ENCODE data around the gene CR2.
A peak's percentile ranks its signal among the peaks of the same experiment; 100 is the strongest.
"Not testable (repeated sequence)": the region's sequence is repeated elsewhere in the genome, so short reads cannot be mapped to it uniquely, and the experiment has no call there.

The CR2 gene

GRCh38 chr1:207427832-207428585 is 26.1 kb upstream of the CR2 start:
- WGBS (ENCODE audit: insufficient coverage): no CpG with 5 or more reads among the region's 1 CpG
- Histone ChIP-seq H3K4me3 (ENCODE audit: control insufficient read depth in 1 of 7, extremely low read depth in 1 of 7, insufficient read depth in 4 of 7, low read depth in 2 of 7, low read length in 6 of 7) (no peak overlapping the region), H3K4me1 (ENCODE audit: control extremely low read depth in 1 of 4, control insufficient read depth in 4 of 4, insufficient read depth in 4 of 4, low read length in 3 of 4) (peaks cover 12 to 42% (median 15%) of the 10 kb centered on the region in 4 experiments), H3K9me3 (ENCODE audit: control extremely low read depth in 1 of 5, control insufficient read depth in 4 of 5, insufficient read depth in 2 of 5, low read depth in 1 of 5, low read length in 4 of 5) (peaks cover 0 to 4% (median 0%) of the 10 kb centered on the region in 5 experiments), H3K27me3 (replicated peaks in 2 of 5; ENCODE audit: control insufficient read depth in 4 of 5, insufficient read depth in 5 of 5, low read length in 4 of 5) (no peaks in the 10 kb centered on the region), H3K27ac (ENCODE audit: insufficient read depth in 1 of 2, low read depth in 1 of 2, low read length in 2 of 2, poor library complexity in 1 of 2, severe bottlenecking in 2 of 2) (peak overlapping the region in 1 of 2 experiments; percentile 8), H3K36me3 (ENCODE audit: control insufficient read depth in 4 of 4, insufficient read depth in 4 of 4, low read length in 3 of 4) (no peaks in the 10 kb centered on the region)
- peak in 1 of 3 donors; percentile 48 for DNase-seq
- ChIA-PET CTCF (interaction anchor here (0.6 to 1.4 kb wide), 3 partner anchors 9 to 414 kb away, joined by 3 to 7 read pairs (median 4); no protein-coding TSS in a partner anchor), POLR2A (no interaction called here)

- POLR2A ChIA-PET: no interaction called here
- H3K4me3 ChIP-seq (ENCODE audit: control insufficient read depth in 1 of 7, extremely low read depth in 1 of 7, insufficient read depth in 4 of 7, low read depth in 2 of 7, low read length in 6 of 7): no peak overlapping the region
- DNase-seq: no peak
- no peak overlapping the region for H3K27ac ChIP-seq (ENCODE audit: insufficient read depth in 1 of 2, low read depth in 1 of 2, low read length in 2 of 2, poor library complexity in 1 of 2, severe bottlenecking in 2 of 2)
- H3K4me1 ChIP-seq (ENCODE audit: control extremely low read depth in 1 of 4, control insufficient read depth in 4 of 4, insufficient read depth in 4 of 4, low read length in 3 of 4): peaks cover 12 to 42% (median 15%) of the 10 kb centered on the region in 4 experiments
- H3K36me3 ChIP-seq (ENCODE audit: control insufficient read depth in 4 of 4, insufficient read depth in 4 of 4, low read length in 3 of 4): no peaks in the 10 kb centered on the region
- no peaks in the 10 kb centered on the region for H3K27me3 ChIP-seq (replicated peaks in 2 of 5; ENCODE audit: control insufficient read depth in 4 of 5, insufficient read depth in 5 of 5, low read length in 4 of 5)
- H3K9me3 ChIP-seq (ENCODE audit: control extremely low read depth in 1 of 5, control insufficient read depth in 4 of 5, insufficient read depth in 2 of 5, low read depth in 1 of 5, low read length in 4 of 5): peaks cover 0 to 4% (median 0%) of the 10 kb centered on the region in 5 experiments
- CTCF ChIA-PET: interaction anchor here (1.3 to 1.4 kb wide), 2 partner anchors 10 to 13 kb away, joined by 4 to 7 read pairs; no protein-coding TSS in a partner anchor
- WGBS (ENCODE audit: insufficient coverage): 100% methylated on average over 1 of the region's 2 CpGs
Measured at GRCh38 chr1:207428783-207429182, 25.3 kb upstream of the CR2 start.

- Histone ChIP-seq H3K9me3 (ENCODE audit: control extremely low read depth in 1 of 5, control insufficient read depth in 4 of 5, insufficient read depth in 2 of 5, low read depth in 1 of 5, low read length in 4 of 5) (peaks cover 0 to 4% (median 0%) of the 10 kb centered on the region in 5 experiments), H3K36me3 (ENCODE audit: control insufficient read depth in 4 of 4, insufficient read depth in 4 of 4, low read length in 3 of 4) (no peaks in the 10 kb centered on the region), H3K4me3 (ENCODE audit: control insufficient read depth in 1 of 7, extremely low read depth in 1 of 7, insufficient read depth in 4 of 7, low read depth in 2 of 7, low read length in 6 of 7) (peak overlapping the region in 1 of 7 experiments; percentile 17), H3K27me3 (replicated peaks in 2 of 5; ENCODE audit: control insufficient read depth in 4 of 5, insufficient read depth in 5 of 5, low read length in 4 of 5) (no peaks in the 10 kb centered on the region), H3K27ac (ENCODE audit: insufficient read depth in 1 of 2, low read depth in 1 of 2, low read length in 2 of 2, poor library complexity in 1 of 2, severe bottlenecking in 2 of 2) (no peak overlapping the region), H3K4me1 (ENCODE audit: control extremely low read depth in 1 of 4, control insufficient read depth in 4 of 4, insufficient read depth in 4 of 4, low read length in 3 of 4) (peaks cover 12 to 36% (median 15%) of the 10 kb centered on the region in 4 experiments)
- POLR2A ChIA-PET: interaction anchor here (0.7 kb wide), 1 partner anchor 107 kb away, joined by 3 read pairs; no protein-coding TSS in a partner anchor
- WGBS (ENCODE audit: insufficient coverage): 0% methylated on average over 1 of the region's 2 CpGs
- CTCF ChIA-PET: interaction anchor here (0.9 to 1.6 kb wide), 2 partner anchors 14 to 24 kb away, joined by 3 to 5 read pairs; no protein-coding TSS in a partner anchor
- peak; percentile 30 to 79 (median 57) for DNase-seq
Measured at GRCh38 chr1:207429963-207430362, 24.2 kb upstream of the CR2 start.

- H3K4me1 ChIP-seq (ENCODE audit: control extremely low read depth in 1 of 4, control insufficient read depth in 4 of 4, insufficient read depth in 4 of 4, low read length in 3 of 4): peaks cover 12 to 34% (median 15%) of the 10 kb centered on the region in 4 experiments
- ChIA-PET CTCF (interaction anchor here (0.6 to 1.6 kb wide), 4 partner anchors 10 to 417 kb away, joined by 3 to 5 read pairs (median 4); partner anchors contain the start of gene CR2), POLR2A (interaction anchor here (0.7 kb wide), 1 partner anchor 108 kb away, joined by 3 read pairs; no protein-coding TSS in a partner anchor)
- H3K27ac ChIP-seq (ENCODE audit: insufficient read depth in 1 of 2, low read depth in 1 of 2, low read length in 2 of 2, poor library complexity in 1 of 2, severe bottlenecking in 2 of 2): no peak overlapping the region
- H3K9me3 ChIP-seq (ENCODE audit: control extremely low read depth in 1 of 5, control insufficient read depth in 4 of 5, insufficient read depth in 2 of 5, low read depth in 1 of 5, low read length in 4 of 5): peaks cover 0 to 4% (median 0%) of the 10 kb centered on the region in 5 experiments
- no peaks in the 10 kb centered on the region for H3K27me3 ChIP-seq (replicated peaks in 2 of 5; ENCODE audit: control insufficient read depth in 4 of 5, insufficient read depth in 5 of 5, low read length in 4 of 5)
- WGBS (ENCODE audit: insufficient coverage): 0% methylated on average over 1 of the region's 1 CpG
- no peak for DNase-seq
- H3K4me3 ChIP-seq (ENCODE audit: control insufficient read depth in 1 of 7, extremely low read depth in 1 of 7, insufficient read depth in 4 of 7, low read depth in 2 of 7, low read length in 6 of 7): no peak overlapping the region
- no peaks in the 10 kb centered on the region for H3K36me3 ChIP-seq (ENCODE audit: control insufficient read depth in 4 of 4, insufficient read depth in 4 of 4, low read length in 3 of 4)
Measured at GRCh38 chr1:207430602-207431001, 23.5 kb upstream of the CR2 start.

DNA sequence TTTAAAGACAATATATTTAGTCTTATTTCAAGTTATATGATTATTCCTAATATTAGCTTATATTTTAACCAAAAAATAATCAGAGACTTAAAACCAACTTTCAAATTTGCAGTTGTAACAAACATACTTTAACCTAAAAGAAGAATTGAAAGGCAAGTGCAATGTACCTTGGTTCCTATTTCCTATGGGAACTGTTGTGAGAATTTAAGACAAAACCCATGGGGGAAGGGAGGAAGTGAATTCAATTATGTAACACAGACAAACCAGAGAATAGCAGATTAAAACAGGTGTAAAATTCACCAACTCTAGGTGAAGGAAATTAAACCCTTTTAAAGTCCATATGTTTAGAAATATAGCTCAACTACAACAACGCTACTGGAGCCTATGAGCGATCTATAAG is 22.6 kb upstream of the CR2 start:
- no peaks in the 10 kb centered on the region for H3K36me3 ChIP-seq (ENCODE audit: control insufficient read depth in 4 of 4, insufficient read depth in 4 of 4, low read length in 3 of 4)
- DNase-seq: no peak
- H3K4me1 ChIP-seq (ENCODE audit: control extremely low read depth in 1 of 4, control insufficient read depth in 4 of 4, insufficient read depth in 4 of 4, low read length in 3 of 4): peaks cover 12 to 34% (median 15%) of the 10 kb centered on the region in 4 experiments
- POLR2A ChIA-PET: interaction anchor here (0.6 kb wide), 1 partner anchor 19 kb away, joined by 3 read pairs; no protein-coding TSS in a partner anchor
- no CpG with 5 or more reads among the region's 2 CpGs for WGBS (ENCODE audit: insufficient coverage)
- H3K9me3 ChIP-seq (ENCODE audit: control extremely low read depth in 1 of 5, control insufficient read depth in 4 of 5, insufficient read depth in 2 of 5, low read depth in 1 of 5, low read length in 4 of 5): peaks cover 0 to 4% (median 0%) of the 10 kb centered on the region in 5 experiments
- CTCF ChIA-PET: interaction anchor here (0.9 to 1.6 kb wide), 3 partner anchors 11 to 23 kb away, joined by 4 to 5 read pairs (median 5); partner anchors contain the start of gene CR2
- H3K27ac ChIP-seq (ENCODE audit: insufficient read depth in 1 of 2, low read depth in 1 of 2, low read length in 2 of 2, poor library complexity in 1 of 2, severe bottlenecking in 2 of 2): no peak overlapping the region
- no peak overlapping the region for H3K4me3 ChIP-seq (ENCODE audit: control insufficient read depth in 1 of 7, extremely low read depth in 1 of 7, insufficient read depth in 4 of 7, low read depth in 2 of 7, low read length in 6 of 7)
- H3K27me3 ChIP-seq (replicated peaks in 2 of 5; ENCODE audit: control insufficient read depth in 4 of 5, insufficient read depth in 5 of 5, low read length in 4 of 5): no peaks in the 10 kb centered on the region

- no peak overlapping the region for H3K27ac ChIP-seq (ENCODE audit: insufficient read depth in 1 of 2, low read depth in 1 of 2, low read length in 2 of 2, poor library complexity in 1 of 2, severe bottlenecking in 2 of 2)
- DNase-seq: no peak
- ChIA-PET CTCF (interaction anchor here (0.7 to 1.3 kb wide), 3 partner anchors 20 to 344 kb away, joined by 3 to 4 read pairs (median 3); no protein-coding TSS in a partner anchor), POLR2A (no interaction called here)
- H3K36me3 ChIP-seq (ENCODE audit: control insufficient read depth in 4 of 4, insufficient read depth in 4 of 4, low read length in 3 of 4): no peaks in the 10 kb centered on the region
- WGBS (ENCODE audit: insufficient coverage): 100% methylated on average over 2 of the region's 3 CpGs
- no peaks in the 10 kb centered on the region for H3K27me3 ChIP-seq (replicated peaks in 2 of 5; ENCODE audit: control insufficient read depth in 4 of 5, insufficient read depth in 5 of 5, low read length in 4 of 5)
- peaks cover 11 to 27% (median 12%) of the 10 kb centered on the region in 4 experiments for H3K4me1 ChIP-seq (ENCODE audit: control extremely low read depth in 1 of 4, control insufficient read depth in 4 of 4, insufficient read depth in 4 of 4, low read length in 3 of 4)
- no peak overlapping the region for H3K4me3 ChIP-seq (ENCODE audit: control insufficient read depth in 1 of 7, extremely low read depth in 1 of 7, insufficient read depth in 4 of 7, low read depth in 2 of 7, low read length in 6 of 7)
- peaks cover 0 to 1% (median 0%) of the 10 kb centered on the region in 5 experiments for H3K9me3 ChIP-seq (ENCODE audit: control extremely low read depth in 1 of 5, control insufficient read depth in 4 of 5, insufficient read depth in 2 of 5, low read depth in 1 of 5, low read length in 4 of 5)
Measured at GRCh38 chr1:207433435-207433834, 20.7 kb upstream of the CR2 start.

DNA sequence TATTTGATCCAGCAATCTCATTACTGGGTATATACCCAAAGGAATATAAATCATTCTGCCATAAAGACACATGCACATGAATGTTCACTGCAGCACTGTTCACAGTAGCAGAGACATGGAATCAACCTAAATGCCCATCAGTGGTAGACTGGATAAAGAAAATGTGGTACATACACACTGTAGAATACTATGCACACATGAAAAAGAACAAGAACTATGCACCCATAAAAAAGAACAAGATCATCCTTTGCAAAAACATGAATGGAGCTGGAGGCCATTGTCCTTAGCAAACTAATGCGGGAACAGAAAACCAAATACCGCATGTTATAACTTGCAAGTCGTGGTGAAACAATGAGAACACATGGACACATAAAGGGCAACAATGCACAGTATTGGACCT is 17.4 kb upstream of the CR2 start:
- H3K4me3 ChIP-seq (ENCODE audit: control insufficient read depth in 1 of 7, extremely low read depth in 1 of 7, insufficient read depth in 4 of 7, low read depth in 2 of 7, low read length in 6 of 7); H3K27ac ChIP-seq (ENCODE audit: insufficient read depth in 1 of 2, low read depth in 1 of 2, low read length in 2 of 2, poor library complexity in 1 of 2, severe bottlenecking in 2 of 2); H3K9me3 ChIP-seq (ENCODE audit: control extremely low read depth in 1 of 5, control insufficient read depth in 4 of 5, insufficient read depth in 2 of 5, low read depth in 1 of 5, low read length in 4 of 5); DNase-seq; H3K4me1 ChIP-seq (ENCODE audit: control extremely low read depth in 1 of 4, control insufficient read depth in 4 of 4, insufficient read depth in 4 of 4, low read length in 3 of 4); H3K27me3 ChIP-seq (replicated peaks in 2 of 5; ENCODE audit: control insufficient read depth in 4 of 5, insufficient read depth in 5 of 5, low read length in 4 of 5); CTCF ChIA-PET; H3K36me3 ChIP-seq (ENCODE audit: control insufficient read depth in 4 of 4, insufficient read depth in 4 of 4, low read length in 3 of 4); POLR2A ChIA-PET: not testable (repeated sequence)
- 97% methylated on average over 3 of the region's 3 CpGs for WGBS (ENCODE audit: insufficient coverage)

Measured in common myeloid progenitor, CD34-positive (primary cell).